GM23338 (cell line): Measurements from ENCODE around the gene POP4. TPM values are rescaled to one million over a fixed set of nuclear protein-coding genes. Genes with fewer than 3 reads are reported as not detected.

Experiments
- ATAC-seq: fragments of 200-7000 bp; cut with Tn5 transposase; 3 replicates; pipeline ENCODE4 v1.9.1; 2020
- DNase-seq: peaks from one replicate; pipeline ENCODE4 v3.0.0-alpha.2; 2015; ENCODE audit warnings: low spot score
- H2AFZ ChIP-seq: fragments of 200-600 bp; sonication (generic); 2 replicates; pipeline ENCODE4 v1.8.0; 2016; ENCODE audit warnings: antibody characterized with exemption, mild to moderate bottlenecking, moderate library complexity
- H3F3A ChIP-seq: fragments of 200-600 bp; sonication (generic); replicated peaks from 2 replicates; pipeline ENCODE4 v1.8.0; 2017; ENCODE audit warnings: antibody characterized with exemption, mixed run types, low read depth
- H3K27ac ChIP-seq: fragments of 200-600 bp; sonication (generic); 2 replicates; pipeline ENCODE4 v1.6.1; 2016; ENCODE audit warnings: low read depth
- H3K27me3 ChIP-seq: fragments of 200-600 bp; sonication (generic); 2 replicates; pipeline ENCODE4 v1.8.0; 2016; ENCODE audit warnings: mild to moderate bottlenecking, mixed run types, moderate library complexity; ENCODE audit not compliant: insufficient read depth
- H3K36me3 ChIP-seq: fragments of 200-600 bp; sonication (generic); 2 replicates; pipeline ENCODE4 v1.8.0; 2016; ENCODE audit warnings: mild to moderate bottlenecking; ENCODE audit not compliant: insufficient read depth
- H3K4me1 ChIP-seq: fragments of 200-600 bp; sonication (generic); 2 replicates; pipeline ENCODE4 v1.8.0; 2016; ENCODE audit warnings: mild to moderate bottlenecking, moderate library complexity; ENCODE audit not compliant: insufficient read depth
- H3K4me2 ChIP-seq: fragments of 200-600 bp; sonication (generic); 2 replicates; pipeline ENCODE4 v1.7.1; 2017; ENCODE audit warnings: mixed run types
- H3K4me3 ChIP-seq: fragments of 200-600 bp; sonication (generic); 2 replicates; pipeline ENCODE4 v1.6.1; 2016; ENCODE audit warnings: mixed run types
- H3K79me2 ChIP-seq: fragments of 200-600 bp; sonication (generic); replicated peaks from 2 replicates; pipeline ENCODE4 v1.8.0; 2017; ENCODE audit warnings: mild to moderate bottlenecking; ENCODE audit not compliant: insufficient read depth
- H3K9me2 ChIP-seq: fragments of 200-600 bp; sonication (generic); 2 replicates; pipeline ENCODE4 v1.8.0; 2017; ENCODE audit not compliant: insufficient read depth
- H4K20me1 ChIP-seq: fragments of 200-600 bp; sonication (generic); replicated peaks from 2 replicates; pipeline ENCODE4 v1.8.0; 2017; ENCODE audit warnings: mild to moderate bottlenecking; ENCODE audit not compliant: insufficient read depth
- H3K27ac Mint-ChIP-seq: 2 replicates; pipeline ENCODE4 v1.8.0; 2020; ENCODE audit warnings: inconsistent platforms, mild to moderate bottlenecking, moderate library complexity, mixed read lengths
- H3K27me3 Mint-ChIP-seq: 3 replicates; pipeline ENCODE4 v1.8.0; 2022; ENCODE audit warnings: low read depth, mild to moderate bottlenecking, moderate library complexity, mixed read lengths, inconsistent platforms; ENCODE audit not compliant: insufficient read depth, poor library complexity
- H3K36me3 Mint-ChIP-seq: 3 replicates; pipeline ENCODE4 v1.8.0; 2021; ENCODE audit warnings: low read depth, mild to moderate bottlenecking, inconsistent platforms, moderate library complexity, mixed read lengths
- H3K4me1 Mint-ChIP-seq: 3 replicates; pipeline ENCODE4 v1.8.0; 2020; ENCODE audit warnings: mild to moderate bottlenecking, inconsistent platforms, mixed read lengths
- H3K4me3 Mint-ChIP-seq: 3 replicates; pipeline ENCODE4 v1.8.0; 2021; ENCODE audit warnings: moderate library complexity, mild to moderate bottlenecking, inconsistent platforms, mixed read lengths
- H3K9me3 Mint-ChIP-seq: 3 replicates; pipeline ENCODE4 v1.8.0; 2020; ENCODE audit warnings: moderate library complexity, mild to moderate bottlenecking, inconsistent platforms, mixed read lengths
- CTCF ChIP-seq, 2 experiments: fragments of 200-600 bp in 1 of 2; sonication (generic) in 1 of 2; conservative IDR thresholded peaks; 2 replicates each; pipeline versions ENCODE4 v1.5.1 to v1.6.1; 2016 to 2017; ENCODE audit warnings: antibody characterized with exemption in 2 of 2, low read depth in 2 of 2, mild to moderate bottlenecking in 2 of 2, moderate library complexity in 1 of 2
- NANOG ChIP-seq: IDR thresholded peaks from 2 replicates; pipeline ENCODE4 v1.6.1; 2016; ENCODE audit warnings: antibody characterized with exemption, borderline replicate concordance
- STAT1 ChIP-seq: IDR thresholded peaks from one replicate; pipeline ENCODE4 v1.6.1; 2016; ENCODE audit warnings: antibody characterized with exemption; ENCODE audit not compliant: unreplicated experiment
- ZNF114 ChIP-seq: fragments of 250-450 bp; sonication (Bioruptor Pico); IDR thresholded peaks from 2 replicates; pipeline ENCODE4 v1.5.0; 2020; ENCODE audit warnings: mild to moderate bottlenecking, moderate library complexity
- ZNF331 ChIP-seq: fragments of 250-450 bp; sonication (Bioruptor Pico); IDR thresholded peaks from 2 replicates; pipeline ENCODE4 v1.5.0; 2020; ENCODE audit warnings: low read depth, mild to moderate bottlenecking, moderate library complexity
- ZNF462 ChIP-seq: fragments of 250-450 bp; sonication (Bioruptor Pico); IDR thresholded peaks from 2 replicates; pipeline ENCODE4 v1.5.0; 2020; ENCODE audit warnings: mild to moderate bottlenecking, moderate library complexity
- polyA plus RNA-seq: library from polyadenylated mRNA; unstranded; fragments of >200 nt; fragmentation: Nextera tagmentation; extraction: Ambion mirVana; gene quantifications from 2 replicates; pipeline ENCODE4 v1.2.1, GENCODE V29; 2016
- total RNA-seq: library from RNA; depleted of rRNA; stranded (reverse); fragments of >200 nt; shearing (Covaris generic); gene quantifications from 2 replicates; pipeline ENCODE4 v1.2.3, GENCODE V29; 2014

Gene POP4
- total and polyA plus RNA-seq, 2 experiments from 2014 or later, result 37.2 to 58.3 TPM

- peak; percentile 81 to 97 for TF ChIP-seq CTCF (conservative IDR thresholded peaks at IDR 0.05; ENCODE audit: low read depth in 2 of 2)
- TF ChIP-seq ZNF331 (CRISPR knock-in tag), result no peak
Observed at GRCh38 chr19:29610574-29611271, 4.6 kb downstream of the POP4 start (continued).

- Histone ChIP-seq H3K36me3 (no peaks in the 10 kb centered on the region), H4K20me1 (no peaks in the 10 kb centered on the region), H2AFZ (no peak overlapping the region), H3K9me2 (no peaks in the 10 kb centered on the region), H3K4me3 (no peak overlapping the region), H3K4me2 (no peak overlapping the region), H3F3A (no peaks in the 10 kb centered on the region), H3K4me1 (no peaks in the 10 kb centered on the region), H3K27me3 (no peaks in the 10 kb centered on the region), H3K27ac (no peak overlapping the region), H3K79me2 (peaks cover 5% of the 10 kb centered on the region)
- Mint-ChIP-seq H3K27ac (no peak overlapping the region), H3K36me3 (peaks cover 55% of the 10 kb centered on the region), H3K27me3 (peaks cover 2% of the 10 kb centered on the region), H3K4me3 (no peak overlapping the region), H3K9me3 (no peaks in the 10 kb centered on the region), H3K4me1 (peaks cover 2% of the 10 kb centered on the region; the same call in 2 of the 3 replicates)
- TF ChIP-seq CTCF (conservative IDR thresholded peaks at IDR 0.05; ENCODE audit: low read depth in 2 of 2), result no peak
- no peak for TF ChIP-seq STAT1
- no peak for TF ChIP-seq ZNF114 (CRISPR knock-in tag)
- no peak for TF ChIP-seq NANOG
- no peak for TF ChIP-seq ZNF462 (CRISPR knock-in tag)
- TF ChIP-seq ZNF331 (CRISPR knock-in tag), result no peak
- no peak for DNase-seq
- ATAC-seq, result no peak
Observed at GRCh38 chr19:29612121-29612520, 6.0 kb downstream of the POP4 start.
